ENCODE data around the gene REG4. TPM values are rescaled to one million over a fixed set of nuclear protein-coding genes. Genes with fewer than 3 reads are reported as not detected.

The REG4 gene
- total and polyA plus RNA-seq, 2 of the 13 experiments (the other 11 are each of a cell fraction or from before 2014, with no cell fraction given) = not detected

- no peak for TF ChIP-seq PCBP1 (IDR thresholded peaks at IDR 0.05; ENCODE audit: borderline replicate concordance, low read depth, low read length)
- no peak for TF ChIP-seq GATAD1 (CRISPR knock-in tag; IDR thresholded peaks at IDR 0.05)
- TF ChIP-seq ZNF432 (CRISPR knock-in tag; IDR thresholded peaks at IDR 0.05; ENCODE audit: borderline replicate concordance) = no peak
- TF ChIP-seq ASH2L (IDR thresholded peaks at IDR 0.05; ENCODE audit: insufficient read length, low read depth, low read length) = no peak
- TF ChIP-seq ZNF446 (CRISPR knock-in tag; IDR thresholded peaks at IDR 0.05) = no peak
- no peak for TF ChIP-seq ZNF816 (CRISPR knock-in tag; IDR thresholded peaks at IDR 0.05; ENCODE audit: borderline replicate concordance)
- TF ChIP-seq MED8 (CRISPR knock-in tag; IDR thresholded peaks at IDR 0.05; ENCODE audit: insufficient replicate concordance) = no peak
- TF ChIP-seq HNF4A (CRISPR knock-in tag; IDR thresholded peaks at IDR 0.05) = peak; percentile 90
- no peak for TF ChIP-seq BRCA1 (CRISPR knock-in tag; IDR thresholded peaks at IDR 0.05)
- no peak for TF ChIP-seq NR3C1 (CRISPR knock-in tag; IDR thresholded peaks at IDR 0.05)
- no peak for TF ChIP-seq HOXD1 (CRISPR knock-in tag; IDR thresholded peaks at IDR 0.05)
- TF ChIP-seq LCORL (IDR thresholded peaks at IDR 0.05) = no peak
- TF ChIP-seq LCORL (CRISPR knock-in tag; IDR thresholded peaks at IDR 0.05) = no peak
- TF ChIP-seq ZNF562 (CRISPR knock-in tag; IDR thresholded peaks at IDR 0.05; ENCODE audit: borderline replicate concordance) = no peak
- no peak for TF ChIP-seq CHD2 (IDR thresholded peaks at IDR 0.05; ENCODE audit: low read depth, low read length)
- no peak for TF ChIP-seq SRY (CRISPR knock-in tag; IDR thresholded peaks at IDR 0.05)
- TF ChIP-seq POLR2A (IDR thresholded peaks at IDR 0.05; ENCODE audit: insufficient read depth in 1 of 2, low read depth in 2 of 2, low read length in 2 of 2) = 0 out of 4 replicates have a peak, but pooled peaks of 1 of the 2 experiments have one; percentile 35
- no peak for TF ChIP-seq ZNF101 (CRISPR knock-in tag; IDR thresholded peaks at IDR 0.05; ENCODE audit: borderline replicate concordance, low read depth)
- no peak for TF ChIP-seq ZSCAN29 (CRISPR knock-in tag; conservative IDR thresholded peaks at IDR 0.05)
- no peak for TF ChIP-seq ZBTB26 (CRISPR knock-in tag; IDR thresholded peaks at IDR 0.05; ENCODE audit: borderline replicate concordance)
- TF ChIP-seq HDAC1 (CRISPR knock-in tag; IDR thresholded peaks at IDR 0.05) = peak; percentile 66
- no peak for TF ChIP-seq ESRRA (CRISPR knock-in tag; IDR thresholded peaks at IDR 0.05; ENCODE audit: low read depth)
- no peak for TF ChIP-seq ZNF891 (CRISPR knock-in tag; IDR thresholded peaks at IDR 0.05)
- TF ChIP-seq U2AF2 (IDR thresholded peaks at IDR 0.05; ENCODE audit: low read depth, low read length) = no peak
- no peak for TF ChIP-seq NKX3-1 (CRISPR knock-in tag; IDR thresholded peaks at IDR 0.05)
- TF ChIP-seq MAF1 (CRISPR knock-in tag; IDR thresholded peaks at IDR 0.05; ENCODE audit: borderline replicate concordance) = no peak
- no peak for TF ChIP-seq MTA3 (CRISPR knock-in tag; IDR thresholded peaks at IDR 0.05)
- TF ChIP-seq TGIF2 (CRISPR knock-in tag; IDR thresholded peaks at IDR 0.05) = no peak
- TF ChIP-seq, protein P1, sequence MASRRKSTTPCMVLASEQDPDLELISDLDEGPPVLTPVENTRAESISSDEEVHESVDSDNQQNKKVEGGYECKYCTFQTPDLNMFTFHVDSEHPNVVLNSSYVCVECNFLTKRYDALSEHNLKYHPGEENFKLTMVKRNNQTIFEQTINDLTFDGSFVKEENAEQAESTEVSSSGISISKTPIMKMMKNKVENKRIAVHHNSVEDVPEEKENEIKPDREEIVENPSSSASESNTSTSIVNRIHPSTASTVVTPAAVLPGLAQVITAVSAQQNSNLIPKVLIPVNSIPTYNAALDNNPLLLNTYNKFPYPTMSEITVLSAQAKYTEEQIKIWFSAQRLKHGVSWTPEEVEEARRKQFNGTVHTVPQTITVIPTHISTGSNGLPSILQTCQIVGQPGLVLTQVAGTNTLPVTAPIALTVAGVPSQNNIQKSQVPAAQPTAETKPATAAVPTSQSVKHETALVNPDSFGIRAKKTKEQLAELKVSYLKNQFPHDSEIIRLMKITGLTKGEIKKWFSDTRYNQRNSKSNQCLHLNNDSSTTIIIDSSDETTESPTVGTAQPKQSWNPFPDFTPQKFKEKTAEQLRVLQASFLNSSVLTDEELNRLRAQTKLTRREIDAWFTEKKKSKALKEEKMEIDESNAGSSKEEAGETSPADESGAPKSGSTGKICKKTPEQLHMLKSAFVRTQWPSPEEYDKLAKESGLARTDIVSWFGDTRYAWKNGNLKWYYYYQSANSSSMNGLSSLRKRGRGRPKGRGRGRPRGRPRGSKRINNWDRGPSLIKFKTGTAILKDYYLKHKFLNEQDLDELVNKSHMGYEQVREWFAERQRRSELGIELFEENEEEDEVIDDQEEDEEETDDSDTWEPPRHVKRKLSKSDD (CRISPR knock-in tag; IDR thresholded peaks at IDR 0.05; ENCODE audit: low read depth) = no peak
- TF ChIP-seq PBX2 (CRISPR knock-in tag; IDR thresholded peaks at IDR 0.05) = no peak
- TF ChIP-seq ZNF460 (CRISPR knock-in tag; IDR thresholded peaks at IDR 0.05; ENCODE audit: borderline replicate concordance) = no peak
Measured at GRCh38 chr1:119816407-119816806, 5.1 kb upstream of the REG4 start (continued).

Measured in HepG2 (cell line).